B cell (primary cell): ENCODE results near the gene SPINDOC.

ENCODE experiments used
- EZH2 ChIP-seq: IDR thresholded peaks from 2 replicates; pipeline ENCODE4 v1.6.1; 2012; ENCODE audit warnings: borderline replicate concordance, low read depth, mild to moderate bottlenecking, moderate library complexity, low read length; ENCODE audit not compliant: insufficient read depth, poor library complexity, severe bottlenecking
- TF ChIP-seq, protein P1 (sequence below): fragments of 200-600 bp; IDR thresholded peaks from one replicate; pipeline ENCODE4 v1.8.0; 2022; ENCODE audit warnings: antibody characterized with exemption, mild to moderate bottlenecking

DNA sequence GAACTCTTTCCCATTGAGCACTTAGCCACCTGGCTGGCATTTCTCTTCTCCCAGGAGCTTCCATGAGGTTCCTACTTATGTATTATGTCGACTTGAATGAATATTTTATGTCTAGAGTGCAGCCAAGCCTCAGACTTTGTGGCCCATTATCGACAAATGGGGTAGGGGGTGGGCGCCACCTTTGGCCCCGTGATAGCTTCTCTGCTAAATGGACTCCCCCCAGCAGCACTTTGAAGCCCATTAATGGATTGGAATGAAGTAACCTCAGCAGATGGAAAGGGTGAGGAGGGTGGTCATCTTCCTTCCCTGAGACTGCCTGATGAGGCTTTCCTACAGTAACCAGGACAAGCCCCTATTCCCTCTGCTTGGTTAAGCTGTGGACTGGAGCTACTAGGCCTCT, 31.6 kb downstream of the SPINDOC start:
- TF ChIP-seq, protein P1, sequence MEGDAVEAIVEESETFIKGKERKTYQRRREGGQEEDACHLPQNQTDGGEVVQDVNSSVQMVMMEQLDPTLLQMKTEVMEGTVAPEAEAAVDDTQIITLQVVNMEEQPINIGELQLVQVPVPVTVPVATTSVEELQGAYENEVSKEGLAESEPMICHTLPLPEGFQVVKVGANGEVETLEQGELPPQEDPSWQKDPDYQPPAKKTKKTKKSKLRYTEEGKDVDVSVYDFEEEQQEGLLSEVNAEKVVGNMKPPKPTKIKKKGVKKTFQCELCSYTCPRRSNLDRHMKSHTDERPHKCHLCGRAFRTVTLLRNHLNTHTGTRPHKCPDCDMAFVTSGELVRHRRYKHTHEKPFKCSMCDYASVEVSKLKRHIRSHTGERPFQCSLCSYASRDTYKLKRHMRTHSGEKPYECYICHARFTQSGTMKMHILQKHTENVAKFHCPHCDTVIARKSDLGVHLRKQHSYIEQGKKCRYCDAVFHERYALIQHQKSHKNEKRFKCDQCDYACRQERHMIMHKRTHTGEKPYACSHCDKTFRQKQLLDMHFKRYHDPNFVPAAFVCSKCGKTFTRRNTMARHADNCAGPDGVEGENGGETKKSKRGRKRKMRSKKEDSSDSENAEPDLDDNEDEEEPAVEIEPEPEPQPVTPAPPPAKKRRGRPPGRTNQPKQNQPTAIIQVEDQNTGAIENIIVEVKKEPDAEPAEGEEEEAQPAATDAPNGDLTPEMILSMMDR, result no peak
- no peak for TF ChIP-seq EZH2
